Hematopoietic multipotent progenitor cell treated with erythropoietin and hydrocortisone succinate and interleukin-3 and kit ligand, for 15 days (in vitro differentiated cells): ENCODE measurements around the gene BORCS5.
"Not testable (repeated sequence)": the region's sequence is repeated elsewhere in the genome, so short reads cannot be mapped to it uniquely, and the experiment has no call there.

Source experiments
- DNase-seq: peaks from one replicate; pipeline ENCODE4 v3.0.0-alpha.2; 2015; ENCODE audit warnings: low spot score

Gene BORCS5

DNA sequence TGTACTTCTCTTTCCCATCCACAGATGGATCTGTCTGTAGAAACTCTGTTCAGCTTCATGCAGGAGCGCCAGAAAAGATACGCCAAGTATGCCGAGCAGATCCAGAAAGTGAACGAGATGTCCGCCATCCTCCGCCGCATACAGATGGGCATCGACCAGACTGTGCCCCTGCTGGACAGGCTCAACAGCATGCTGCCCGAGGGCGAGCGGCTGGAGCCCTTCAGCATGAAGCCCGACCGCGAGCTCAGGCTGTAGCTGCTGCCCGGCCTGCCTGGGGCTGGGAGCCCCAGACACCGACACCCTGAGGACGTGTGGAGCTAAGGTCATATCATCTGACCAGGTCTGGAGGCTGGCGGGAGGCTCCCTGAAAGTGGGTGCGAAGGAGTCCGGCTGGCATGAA, 108.6 kb downstream of the BORCS5 start:
- DNase-seq: no peak

DNA sequence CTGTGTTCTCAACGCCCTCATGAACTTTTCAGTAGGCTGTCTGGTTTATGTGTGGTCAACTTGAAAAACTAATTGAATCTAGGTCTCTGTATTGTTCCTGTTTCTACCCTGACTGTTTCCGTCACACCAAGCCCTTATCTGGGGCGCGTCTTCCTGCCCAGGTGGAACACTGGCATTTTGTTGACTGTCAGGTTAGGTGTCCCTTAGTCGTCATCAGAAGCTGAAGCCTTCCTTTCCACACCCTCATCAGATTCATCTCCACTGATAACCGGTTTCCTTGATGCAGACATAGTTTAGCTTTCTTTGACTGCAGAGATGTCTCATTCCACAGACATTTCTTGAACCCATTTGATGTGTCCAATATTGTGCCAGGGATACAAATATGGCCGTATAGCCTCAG, 109.3 kb downstream of the BORCS5 start:
- no peak for DNase-seq

DNA sequence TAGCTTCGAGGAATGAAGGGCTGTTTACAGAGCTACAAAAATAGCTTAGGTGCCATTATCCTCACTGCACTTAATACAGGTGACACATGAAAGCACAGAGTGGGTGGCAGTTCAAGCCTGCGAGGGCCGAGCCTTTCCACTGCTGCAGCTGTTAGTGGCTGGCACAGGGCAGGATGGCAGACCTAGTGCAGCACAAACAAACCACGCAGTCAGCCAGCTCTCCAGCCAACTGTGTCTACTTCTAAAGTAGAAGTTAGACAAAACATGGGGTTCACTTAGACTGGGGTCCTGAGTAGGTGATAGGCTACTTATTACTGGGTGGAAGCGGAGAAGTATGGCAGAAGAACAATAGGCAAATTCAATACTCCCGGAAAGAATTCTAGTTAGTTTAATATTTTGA, 110.4 kb downstream of the BORCS5 start:
- no peak for DNase-seq

DNA sequence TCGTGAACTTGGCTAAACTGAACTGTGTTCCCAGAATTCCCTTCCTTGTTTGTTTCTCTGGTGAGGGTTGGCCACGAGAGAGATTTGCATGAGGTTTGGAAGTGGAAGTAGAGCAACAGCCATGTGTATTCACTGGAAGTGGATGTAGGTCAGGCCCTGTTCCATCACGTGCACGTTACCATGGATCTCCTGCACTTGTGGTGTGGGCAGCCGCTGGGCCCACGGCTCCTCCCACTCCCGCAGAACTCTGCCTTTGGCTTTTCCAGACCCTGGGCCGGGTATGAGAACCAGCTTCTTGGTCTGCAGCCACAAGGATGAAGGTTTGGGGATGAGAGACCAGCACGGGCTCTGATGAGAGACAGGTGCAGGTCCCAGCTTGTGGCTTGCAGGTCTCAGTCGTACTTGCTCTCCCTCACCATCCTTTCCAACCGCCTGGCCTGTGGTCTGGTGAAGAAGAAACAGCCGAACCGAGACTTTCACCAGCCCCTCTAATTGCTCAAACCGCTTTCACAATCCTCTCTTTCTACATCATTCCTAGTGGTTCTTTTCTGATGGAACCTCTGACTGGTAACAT, 110.9 kb downstream of the BORCS5 start:
- DNase-seq: no peak

DNA sequence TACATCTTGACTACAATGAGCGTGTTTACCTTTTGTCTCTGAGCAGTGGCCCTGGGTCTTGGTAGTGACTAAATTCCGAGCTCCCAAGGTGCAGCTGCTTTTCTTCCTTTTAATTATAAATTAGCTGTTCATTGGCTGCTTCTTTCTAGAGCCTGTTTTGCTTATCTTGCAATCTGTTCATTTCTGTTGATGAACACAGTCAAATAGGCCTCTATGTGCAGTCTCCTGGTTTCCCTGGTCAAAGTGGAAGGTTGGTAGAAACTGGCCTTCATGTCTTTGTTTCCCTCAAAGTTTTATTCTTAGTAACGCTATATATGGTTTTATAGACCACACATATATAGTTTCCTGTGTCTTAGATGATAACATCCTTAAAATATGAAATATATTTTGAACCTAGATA, 111.7 kb downstream of the BORCS5 start:
- no peak for DNase-seq

DNA sequence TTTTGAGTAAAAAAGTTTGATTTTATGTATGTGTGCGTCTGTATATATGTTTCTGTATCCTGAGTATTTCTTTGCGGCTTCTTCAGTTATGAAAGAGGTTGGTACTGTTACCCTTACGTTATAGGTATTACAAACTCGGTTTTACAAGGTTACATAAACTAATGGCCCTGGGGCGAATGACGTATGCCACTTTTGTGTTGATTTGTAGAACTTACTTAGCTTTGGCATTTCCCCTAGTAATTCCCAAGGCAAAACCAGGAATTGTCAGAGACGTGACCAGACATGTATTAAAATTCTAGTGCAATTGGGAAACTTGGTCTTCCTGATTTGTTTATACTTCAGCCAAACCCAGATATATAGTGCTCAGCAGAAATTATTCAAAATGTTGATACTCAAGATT, 112.5 kb downstream of the BORCS5 start:
- DNase-seq: no peak

DNA sequence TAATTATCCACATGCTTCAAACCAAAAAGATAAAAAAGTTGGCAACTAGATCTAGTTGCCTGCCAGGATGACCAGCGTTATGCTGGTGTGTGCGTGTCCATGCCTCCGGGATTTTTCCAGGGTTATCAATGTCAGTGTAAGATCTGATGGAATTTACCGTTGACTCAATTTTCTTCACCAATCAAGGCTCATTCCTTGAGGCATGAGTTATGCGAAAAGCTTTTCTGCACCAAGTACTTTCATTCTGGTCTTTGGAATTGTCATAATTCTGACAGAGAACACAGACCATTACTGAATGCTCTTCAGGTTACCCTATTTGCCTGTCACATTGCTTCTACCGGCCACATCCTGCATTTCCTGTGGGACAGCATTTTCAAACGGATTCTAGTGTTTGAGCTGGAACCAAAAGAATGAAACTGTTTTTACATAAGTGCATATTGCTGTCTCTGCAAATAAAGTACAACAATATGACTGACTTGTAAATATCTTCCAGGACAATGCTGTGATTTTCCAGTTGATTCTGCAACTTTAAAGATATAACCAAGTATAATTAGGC, 114.0 kb downstream of the BORCS5 start:
- no peak for DNase-seq

DNA sequence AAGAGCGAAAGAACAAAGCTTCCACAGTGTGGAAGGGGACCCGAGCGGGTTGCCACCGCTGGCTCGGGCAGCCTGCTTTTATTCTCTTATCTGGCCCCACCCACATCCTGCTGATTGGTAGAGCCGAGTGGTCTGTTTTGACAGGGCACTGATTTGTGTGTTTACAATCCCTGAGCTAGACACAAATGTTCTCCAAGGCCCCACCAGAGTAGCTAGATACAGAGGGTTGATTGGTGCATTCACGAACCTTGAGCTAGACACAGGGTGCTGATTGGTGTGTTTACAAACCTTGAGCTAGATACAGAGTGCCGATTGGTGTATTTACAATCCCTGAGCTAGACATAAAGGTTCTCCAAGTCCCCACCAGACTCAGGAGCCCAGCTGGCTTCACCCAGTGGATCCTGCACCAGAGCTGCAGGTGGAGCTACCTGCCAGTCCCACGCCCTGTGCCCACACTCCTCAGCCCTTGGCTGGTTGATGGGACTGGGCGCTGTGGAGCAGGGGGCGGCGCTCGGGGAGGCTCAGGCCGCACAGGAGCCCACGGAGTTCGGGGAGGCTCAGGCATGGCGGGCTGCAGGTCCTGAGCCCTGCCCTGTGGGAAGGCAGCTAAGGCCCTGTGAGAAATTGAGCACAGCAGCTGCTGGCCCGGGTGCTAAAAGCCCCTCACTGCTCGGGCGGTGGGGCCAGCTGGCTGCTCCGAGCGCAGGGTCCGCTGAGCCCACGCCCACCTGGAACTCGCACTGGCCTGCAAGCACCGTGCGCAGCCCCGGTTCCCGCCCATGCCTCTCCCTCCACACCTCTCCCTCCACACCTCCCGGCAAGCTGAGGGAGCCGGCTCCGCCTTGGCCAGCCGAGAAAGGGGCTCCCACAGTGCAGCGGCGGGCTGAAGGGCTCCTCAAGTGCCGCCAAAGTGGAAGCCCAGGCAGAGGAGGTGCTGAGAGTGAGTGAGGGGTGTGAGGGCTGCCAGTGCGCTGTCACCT, 115.4 kb downstream of the BORCS5 start:
- DNase-seq: not testable (repeated sequence)

DNA sequence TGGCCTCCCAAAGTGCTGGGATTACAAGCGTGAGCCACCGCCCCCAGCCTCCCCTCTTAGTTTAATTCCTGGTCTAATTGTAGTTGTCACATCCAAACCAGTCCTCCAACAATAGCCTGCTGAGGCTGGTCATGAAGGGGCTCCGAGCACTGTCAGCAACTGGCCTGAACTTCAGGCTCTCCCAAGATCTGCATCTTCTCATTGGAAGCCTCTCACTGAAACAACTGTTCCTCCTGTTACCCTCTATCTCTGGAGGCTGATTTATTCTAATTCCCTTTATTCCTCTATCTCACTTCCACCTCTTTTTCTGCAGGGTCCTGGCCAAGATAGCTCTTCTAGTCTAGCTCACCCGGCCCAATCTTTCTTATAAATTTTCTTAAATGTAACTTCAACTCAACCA, 116.3 kb downstream of the BORCS5 start:
- DNase-seq: no peak

DNA sequence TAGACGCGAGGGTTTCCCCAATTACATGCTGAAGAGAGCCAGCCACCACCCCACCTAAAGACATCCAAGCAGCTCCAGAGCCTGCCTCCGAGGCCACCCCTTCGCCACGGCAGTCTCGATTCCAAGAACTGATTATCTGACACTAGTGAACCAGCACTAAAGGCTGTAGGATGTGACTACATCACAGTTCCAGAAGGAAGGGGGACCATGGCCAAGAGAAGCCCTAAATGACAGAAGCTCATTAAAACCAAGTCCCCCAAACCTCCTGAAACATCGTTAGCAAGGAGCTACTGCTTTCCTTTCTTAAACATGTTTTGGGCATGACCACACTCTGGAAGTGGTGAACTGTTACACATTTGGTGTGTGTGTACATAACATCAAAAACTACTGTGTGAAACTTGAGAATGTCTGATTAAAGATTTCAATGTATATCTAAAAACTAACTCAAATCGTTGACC, 117.6 kb downstream of the BORCS5 start:
- no peak for DNase-seq

DNA sequence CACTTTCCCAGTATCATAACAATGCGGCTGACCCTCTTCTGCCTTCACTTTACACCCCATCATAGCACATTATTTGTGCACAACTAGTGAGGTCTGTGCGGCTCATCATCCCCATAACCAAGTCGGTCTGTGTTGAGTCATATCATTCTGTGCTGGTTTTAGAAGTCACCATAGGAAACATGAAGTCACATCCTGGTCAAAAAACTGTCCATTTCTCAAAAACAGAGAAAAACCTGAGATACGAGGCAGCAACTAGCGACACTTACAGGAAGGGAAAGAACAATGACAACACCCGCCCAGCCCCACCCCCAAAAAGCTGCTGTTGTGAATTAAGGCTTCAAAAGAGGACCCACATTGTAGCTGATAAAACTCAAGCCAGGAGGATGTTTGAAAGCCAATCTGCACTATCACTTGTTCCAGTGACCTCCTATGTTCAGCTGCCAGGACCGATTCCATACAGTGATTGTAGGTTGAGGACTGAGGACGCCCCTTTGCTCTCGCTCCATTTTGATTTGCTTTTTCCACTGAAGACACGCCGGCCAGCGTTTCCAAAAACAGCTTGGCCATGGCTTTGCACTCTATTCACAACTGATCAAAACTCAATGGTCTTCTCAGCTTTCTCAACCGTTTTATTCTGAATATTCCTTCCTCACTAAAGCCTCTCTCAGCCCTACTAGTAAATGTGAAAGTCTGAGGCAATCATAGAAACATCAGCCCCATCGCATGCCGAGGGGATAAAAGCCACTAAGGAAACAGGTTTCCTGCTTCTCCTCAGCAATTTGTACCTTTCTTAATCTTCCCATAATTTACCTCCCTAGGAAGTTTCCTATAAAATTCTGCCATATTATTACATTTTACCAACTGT, 118.3 kb downstream of the BORCS5 start:
- DNase-seq: no peak

DNA sequence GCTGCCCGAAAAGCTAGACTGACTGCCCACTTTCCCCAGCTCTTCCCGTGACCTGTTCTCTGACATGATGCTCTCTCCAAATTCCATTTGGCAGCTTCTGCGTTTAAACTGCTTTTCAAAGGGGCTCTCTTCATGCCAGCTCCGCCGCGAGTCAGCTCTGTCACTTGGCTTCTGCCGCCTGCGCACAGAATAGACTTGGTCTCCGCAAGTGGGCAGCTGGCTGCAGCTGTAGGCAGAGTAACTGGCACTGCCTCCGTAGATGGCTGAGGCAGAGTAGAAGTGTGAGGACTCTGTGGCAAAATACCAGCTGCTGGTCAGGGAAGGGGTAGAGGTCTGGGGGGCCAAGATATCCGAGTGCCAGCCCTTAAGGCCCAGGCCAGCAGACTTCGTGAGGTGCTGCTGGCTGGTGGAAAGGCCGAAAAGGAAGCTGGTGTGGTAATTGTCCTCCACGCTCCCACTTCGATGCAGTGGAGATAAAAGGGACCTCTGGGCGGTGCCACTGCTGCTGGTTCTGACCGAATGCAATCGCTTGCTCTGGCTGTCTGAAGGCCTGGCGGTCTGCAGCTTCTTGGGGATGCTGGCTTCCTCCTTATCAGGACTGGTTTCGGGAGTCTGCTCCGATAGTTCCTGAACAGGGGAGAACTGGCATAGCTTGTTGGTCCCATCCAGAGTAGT, 120.1 kb downstream of the BORCS5 start:
- no peak for DNase-seq

DNA sequence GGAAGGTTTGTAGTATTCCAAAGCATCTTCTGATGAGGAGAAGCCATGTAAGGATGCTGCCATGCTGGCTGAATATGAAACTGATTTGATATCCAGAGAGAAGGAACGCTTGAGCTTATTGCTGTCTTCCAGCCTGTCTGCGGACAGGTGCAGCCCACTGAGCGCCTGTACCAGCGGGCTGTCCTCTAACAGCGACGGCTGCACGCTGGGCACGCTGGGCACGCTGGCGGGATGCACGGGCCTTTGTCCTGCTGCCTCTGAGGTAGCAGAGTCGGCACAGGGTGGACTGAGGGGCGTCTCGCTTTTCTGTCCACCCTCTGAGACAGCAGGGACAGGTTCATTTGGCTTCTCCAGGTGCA, 120.6 kb downstream of the BORCS5 start:
- DNase-seq: no peak

DNA sequence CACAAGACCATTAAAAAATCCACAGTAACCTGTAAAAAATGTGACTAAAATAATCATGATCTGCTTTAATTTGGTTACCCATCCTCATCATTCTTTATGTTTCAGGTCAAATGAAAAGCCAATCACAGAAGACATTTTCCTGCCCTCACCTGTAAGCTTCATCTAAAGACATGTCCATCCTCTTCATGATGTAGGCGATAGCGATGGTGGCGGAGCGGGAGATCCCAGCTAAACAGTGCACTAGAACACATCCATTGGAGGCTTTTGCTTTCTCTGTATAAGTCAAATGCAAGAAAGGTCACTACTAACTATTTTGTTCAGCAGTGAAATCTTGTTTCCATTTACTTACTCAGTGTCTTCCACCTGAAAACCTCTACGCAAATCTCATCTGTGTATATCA, 123.2 kb downstream of the BORCS5 start:
- no peak for DNase-seq

DNA sequence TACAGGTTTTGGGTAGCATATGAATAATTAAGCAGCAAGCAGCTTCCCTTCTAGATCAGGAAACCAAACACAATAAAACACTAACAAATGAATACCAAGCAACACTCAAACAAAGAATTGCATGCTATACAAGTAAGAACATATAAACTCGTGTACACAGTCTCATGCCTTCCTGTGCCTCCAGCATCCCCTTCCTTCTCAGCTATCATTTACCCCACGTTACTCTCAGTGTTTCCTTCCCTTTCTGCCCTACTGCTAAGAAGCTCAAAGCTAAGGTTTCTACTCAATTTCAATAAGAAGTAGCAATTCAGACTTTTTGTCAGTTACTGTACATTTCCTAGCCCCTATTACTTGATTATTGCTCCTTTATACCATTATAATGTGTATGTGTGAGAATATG, 124.8 kb downstream of the BORCS5 start:
- no peak for DNase-seq

DNA sequence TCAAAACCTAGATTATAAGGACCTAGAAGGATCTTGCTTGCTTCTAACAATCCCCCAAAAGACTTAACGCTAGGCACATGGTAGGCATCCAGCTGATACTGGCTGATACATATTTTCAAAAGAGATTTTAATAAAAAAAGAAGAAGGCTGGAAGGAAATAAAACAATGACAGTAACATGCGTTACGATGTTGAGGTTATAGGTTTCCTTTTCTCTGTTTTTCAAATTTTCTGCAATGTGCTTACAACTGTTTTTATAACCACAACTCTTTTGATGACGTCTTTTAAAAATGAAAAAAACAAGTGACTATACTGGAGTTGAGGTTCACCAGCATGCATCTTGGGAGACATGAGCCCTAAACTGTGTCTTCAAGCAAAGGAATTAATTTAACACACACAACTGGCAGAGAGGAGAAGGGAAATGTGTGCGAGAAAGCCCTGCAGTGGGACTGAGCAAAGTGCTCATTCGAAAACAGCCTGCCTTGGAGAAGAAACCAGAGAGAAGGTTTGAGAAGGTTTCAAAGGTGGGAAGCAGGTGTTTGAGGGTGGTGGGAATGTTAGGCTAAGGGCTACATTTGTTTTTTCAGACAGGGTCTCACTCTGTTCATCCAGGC, 125.4 kb downstream of the BORCS5 start:
- DNase-seq: no peak

DNA sequence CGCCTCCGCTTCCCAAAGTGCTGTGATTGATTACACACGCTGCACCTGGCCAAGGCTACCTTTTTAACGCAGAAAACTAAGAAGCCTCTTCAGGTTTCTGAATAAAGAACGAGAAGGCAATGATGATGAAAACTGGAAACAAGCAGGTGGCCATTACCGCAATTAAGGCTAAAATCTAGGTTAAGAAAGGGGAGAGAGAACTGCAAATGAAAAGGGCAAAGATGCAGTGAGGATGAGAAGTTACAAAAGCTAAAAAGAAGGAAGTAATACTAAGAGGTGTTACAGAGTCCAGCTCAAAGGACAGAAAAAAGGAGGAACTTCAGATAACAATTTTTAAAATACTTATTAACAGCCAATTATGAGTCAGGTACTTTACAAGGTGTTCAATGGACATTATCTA, 126.1 kb downstream of the BORCS5 start:
- DNase-seq: no peak

DNA sequence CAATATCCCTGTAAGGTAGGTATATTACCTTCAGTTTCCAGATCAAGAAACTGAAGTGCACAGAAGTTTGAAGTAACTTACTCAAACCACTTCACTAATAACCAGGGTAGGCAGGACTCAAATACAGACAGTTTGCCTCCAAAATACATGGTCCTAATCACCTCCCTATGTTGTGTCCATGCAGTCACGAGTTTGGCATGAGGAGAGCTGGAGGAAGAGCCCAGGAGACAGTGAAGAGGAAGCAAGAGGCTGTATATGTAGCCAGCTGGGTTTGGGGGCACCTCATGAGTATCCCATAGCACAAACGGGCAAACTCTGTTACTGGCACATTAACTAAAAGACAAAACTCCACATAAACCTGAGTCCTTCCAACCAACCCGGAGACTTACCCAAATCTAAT, 126.6 kb downstream of the BORCS5 start:
- no peak for DNase-seq

DNA sequence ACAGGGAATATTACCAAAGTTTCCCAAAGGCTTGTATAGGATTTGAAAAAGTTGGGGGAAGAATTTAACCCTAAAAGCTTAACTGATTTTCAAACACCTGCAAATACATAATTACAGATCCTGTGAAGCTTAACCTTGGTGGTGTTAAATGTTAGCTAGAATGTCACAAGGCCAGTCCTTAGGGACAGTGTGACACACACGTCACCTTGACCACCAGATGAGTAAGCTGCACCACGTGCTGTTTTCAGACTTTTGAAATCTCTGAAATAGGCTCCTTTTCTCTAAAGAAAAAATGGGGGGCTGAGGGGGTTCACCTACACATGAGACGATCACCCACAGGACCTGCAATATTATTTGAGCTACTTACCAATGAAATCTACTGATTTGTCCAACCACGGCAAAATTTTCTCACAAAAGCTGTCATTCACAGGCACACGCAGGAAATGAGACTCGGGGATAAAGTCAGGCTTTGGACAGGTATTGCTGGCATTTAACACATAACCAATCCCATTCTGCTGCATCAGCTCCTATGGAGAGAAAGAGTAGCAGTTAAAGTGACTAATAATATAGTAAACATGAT, 129.9 kb downstream of the BORCS5 start:
- DNase-seq: no peak

DNA sequence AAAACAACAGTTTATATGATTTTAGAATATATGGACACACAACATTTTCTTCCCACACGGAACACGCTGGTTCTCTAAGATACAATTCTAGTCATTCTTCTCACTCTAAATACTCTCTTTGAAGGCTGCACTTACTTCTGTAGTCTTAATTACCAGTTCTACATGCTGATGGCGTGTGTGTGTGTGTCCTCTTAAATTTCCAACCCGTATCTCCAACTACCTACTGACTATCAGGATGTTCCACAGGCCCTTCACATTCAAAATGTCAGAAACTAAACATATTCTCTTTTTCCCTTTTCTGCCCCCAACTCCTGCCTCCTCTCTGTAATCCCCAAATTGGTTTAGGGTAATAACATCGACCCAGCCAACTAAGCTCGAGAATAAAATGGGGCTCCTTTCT, 130.6 kb downstream of the BORCS5 start:
- DNase-seq: no peak

DNA sequence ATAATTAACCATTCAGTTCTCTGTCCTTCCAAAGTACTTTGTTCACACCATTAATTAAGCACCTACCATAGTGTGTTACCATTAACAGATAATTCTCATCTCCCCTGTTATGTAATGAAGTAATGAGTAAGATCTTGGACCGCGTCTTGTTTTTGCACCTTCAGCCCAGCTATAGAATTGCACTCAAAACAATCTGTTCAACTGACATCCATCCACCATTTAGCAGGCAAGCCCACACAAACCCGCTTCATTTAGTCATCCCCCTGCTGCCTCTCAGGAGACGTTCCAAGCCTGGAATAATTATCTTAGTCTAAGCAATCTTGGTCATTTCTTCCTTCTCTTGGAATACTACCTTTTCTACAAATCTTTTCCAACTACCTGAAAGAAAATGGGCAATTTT, 131.4 kb downstream of the BORCS5 start:
- DNase-seq: no peak
